Brain microvascular endothelial cell (primary cell): Measurements from ENCODE around the gene STIMATE.

ENCODE experiments used
- DNase-seq: peaks from one replicate; pipeline ENCODE4 v3.0.0-alpha.2; 2020
- H3K27ac ChIP-seq: fragments of 250-450 bp; sonication (Bioruptor Pico); 2 replicates; pipeline ENCODE4 v1.5.1; 2020; ENCODE audit warnings: mild to moderate bottlenecking, moderate library complexity
- H3K27me3 ChIP-seq: fragments of 250-450 bp; sonication (Bioruptor Pico); replicated peaks from 2 replicates; pipeline ENCODE4 v1.5.1; 2020; ENCODE audit warnings: mild to moderate bottlenecking
- H3K36me3 ChIP-seq: fragments of 250-450 bp; sonication (Bioruptor Pico); replicated peaks from 2 replicates; pipeline ENCODE4 v1.5.1; 2020; ENCODE audit warnings: mild to moderate bottlenecking
- H3K4me3 ChIP-seq: 2 replicates; pipeline ENCODE4 v1.5.1; 2011; ENCODE audit warnings: low read depth, mild to moderate bottlenecking, control low read depth, low read length, moderate library complexity
- in situ Hi-C: cut with HindIII; loops from 2 replicates; pipeline ENCODE4 v1.10.0; 2017; ENCODE audit warnings: low sequenced_read_pairs, low pct_ligation_motif_present
- TF ChIP-seq, protein P1 (sequence below): IDR thresholded peaks from 2 replicates; pipeline ENCODE4 v1.5.1; 2011; ENCODE audit warnings: low read depth, mild to moderate bottlenecking, moderate library complexity, low read length, control low read depth, inconsistent platforms; ENCODE audit errors: missing control alignments

Gene STIMATE

DNA sequence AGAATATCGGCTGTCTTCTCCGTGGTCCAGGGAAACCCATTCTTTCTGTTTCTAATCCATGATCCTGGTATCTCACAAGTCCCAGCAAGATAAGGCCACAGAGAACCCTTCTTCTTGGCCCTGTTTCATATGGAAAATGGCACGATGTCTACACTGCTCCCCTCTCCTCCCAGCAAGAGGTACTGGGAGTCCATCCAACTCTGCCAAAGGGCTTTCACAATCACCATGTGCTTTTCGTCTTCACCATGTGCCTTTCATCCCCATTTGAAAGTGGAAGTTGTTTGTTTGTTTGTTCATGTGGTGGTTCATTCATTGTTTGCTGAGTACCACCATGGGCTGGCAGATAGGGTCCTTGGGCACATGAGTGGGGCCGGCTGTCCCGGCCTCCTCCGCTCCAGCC lies 97.3 kb downstream of the STIMATE start:
- TF ChIP-seq, protein P1, sequence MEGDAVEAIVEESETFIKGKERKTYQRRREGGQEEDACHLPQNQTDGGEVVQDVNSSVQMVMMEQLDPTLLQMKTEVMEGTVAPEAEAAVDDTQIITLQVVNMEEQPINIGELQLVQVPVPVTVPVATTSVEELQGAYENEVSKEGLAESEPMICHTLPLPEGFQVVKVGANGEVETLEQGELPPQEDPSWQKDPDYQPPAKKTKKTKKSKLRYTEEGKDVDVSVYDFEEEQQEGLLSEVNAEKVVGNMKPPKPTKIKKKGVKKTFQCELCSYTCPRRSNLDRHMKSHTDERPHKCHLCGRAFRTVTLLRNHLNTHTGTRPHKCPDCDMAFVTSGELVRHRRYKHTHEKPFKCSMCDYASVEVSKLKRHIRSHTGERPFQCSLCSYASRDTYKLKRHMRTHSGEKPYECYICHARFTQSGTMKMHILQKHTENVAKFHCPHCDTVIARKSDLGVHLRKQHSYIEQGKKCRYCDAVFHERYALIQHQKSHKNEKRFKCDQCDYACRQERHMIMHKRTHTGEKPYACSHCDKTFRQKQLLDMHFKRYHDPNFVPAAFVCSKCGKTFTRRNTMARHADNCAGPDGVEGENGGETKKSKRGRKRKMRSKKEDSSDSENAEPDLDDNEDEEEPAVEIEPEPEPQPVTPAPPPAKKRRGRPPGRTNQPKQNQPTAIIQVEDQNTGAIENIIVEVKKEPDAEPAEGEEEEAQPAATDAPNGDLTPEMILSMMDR = no peak
- H3K36me3 ChIP-seq = no peaks in the 10 kb centered on the region
- no peak overlapping the region for H3K27ac ChIP-seq
- no peak overlapping the region for H3K4me3 ChIP-seq
- in situ Hi-C loops = no loop called here
- no peaks in the 10 kb centered on the region for H3K27me3 ChIP-seq
- no peak for DNase-seq

DNA sequence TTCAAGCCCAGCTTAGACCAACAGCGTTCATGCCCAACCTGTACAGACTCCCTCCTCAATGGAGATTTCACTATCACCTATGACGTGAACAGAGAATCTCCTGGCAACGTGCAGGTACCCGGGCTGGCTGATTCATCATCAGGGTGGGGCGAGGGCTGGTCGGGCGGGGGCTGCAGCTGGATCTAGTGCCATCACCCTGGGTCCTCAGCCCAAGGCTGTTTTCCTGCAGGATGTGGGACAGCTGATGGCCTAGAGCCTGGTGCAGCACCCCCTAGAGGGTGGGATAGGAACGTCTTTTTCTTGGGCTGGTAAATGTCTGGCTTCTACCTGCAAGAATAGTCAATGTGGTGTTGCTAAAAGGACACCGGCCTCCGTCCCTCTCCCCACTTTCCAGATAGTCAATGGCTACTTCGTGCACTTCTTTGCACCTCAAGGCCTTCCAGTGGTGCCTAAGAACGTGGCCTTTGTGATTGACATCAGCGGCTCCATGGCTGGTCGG lies 98.3 kb downstream of the STIMATE start:
- Histone ChIP-seq H3K4me3 (no peak overlapping the region), H3K27me3 (no peaks in the 10 kb centered on the region), H3K27ac (no peak overlapping the region), H3K36me3 (no peaks in the 10 kb centered on the region)
- DNase-seq = no peak
- TF ChIP-seq, protein P1 = peak; percentile 71
- in situ Hi-C loops = no loop called here

DNA sequence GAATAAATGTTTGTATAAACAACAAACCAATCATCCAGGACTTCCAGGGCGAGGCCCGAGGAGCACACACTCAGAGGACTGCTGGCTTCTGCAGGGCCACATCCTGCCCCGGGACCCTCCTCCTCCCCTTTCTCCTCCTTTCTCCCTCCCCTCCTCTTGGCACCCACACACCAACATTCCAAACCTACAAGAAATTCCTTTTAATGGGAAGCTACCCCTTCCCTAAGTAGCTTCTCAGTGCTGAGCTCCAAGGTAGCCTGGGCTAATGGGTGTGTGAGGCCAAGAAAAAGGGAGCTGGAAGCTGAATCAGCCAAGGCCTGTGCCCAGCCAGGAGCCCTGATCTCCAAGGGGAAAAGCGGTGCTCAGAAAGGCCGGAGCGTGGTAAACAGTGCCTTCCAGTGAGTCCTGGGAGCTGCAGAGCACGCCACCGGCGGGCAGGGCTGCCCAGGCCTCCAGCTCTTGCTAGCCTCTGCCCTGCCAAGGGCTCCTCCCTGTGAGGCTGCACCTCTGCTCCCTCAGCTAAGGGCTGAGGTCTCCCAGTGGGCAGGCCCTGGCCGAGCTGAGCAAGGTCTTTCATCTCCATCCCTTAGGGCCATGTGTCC lies 98.9 kb downstream of the STIMATE start:
- TF ChIP-seq, protein P1 = no peak
- Histone ChIP-seq H3K27ac (no peak overlapping the region), H3K4me3 (no peak overlapping the region), H3K27me3 (no peaks in the 10 kb centered on the region), H3K36me3 (no peaks in the 10 kb centered on the region)
- DNase-seq = no peak
- in situ Hi-C loops = no loop called here

DNA sequence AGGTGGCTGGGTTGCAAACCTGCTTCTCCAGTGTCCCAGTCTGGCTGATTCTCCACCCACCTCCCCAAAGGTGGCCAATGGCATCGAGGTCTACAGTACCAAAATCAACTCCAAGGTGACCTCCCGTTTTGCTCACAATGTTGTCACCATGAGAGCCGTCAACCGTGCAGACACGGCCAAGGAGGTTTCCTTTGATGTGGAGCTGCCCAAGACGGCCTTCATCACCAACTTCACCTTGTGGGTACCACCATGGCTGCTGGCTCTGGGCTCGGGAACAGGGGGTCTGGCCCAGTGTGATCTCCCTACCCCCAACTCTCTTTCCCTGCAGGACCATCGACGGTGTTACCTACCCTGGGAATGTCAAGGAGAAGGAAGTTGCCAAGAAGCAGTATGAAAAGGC lies 100.9 kb downstream of the STIMATE start:
- Histone ChIP-seq H3K4me3 (no peak overlapping the region), H3K27me3 (no peaks in the 10 kb centered on the region), H3K36me3 (no peaks in the 10 kb centered on the region), H3K27ac (no peak overlapping the region)
- TF ChIP-seq, protein P1 = no peak
- in situ Hi-C loops = no loop called here
- DNase-seq = no peak

DNA sequence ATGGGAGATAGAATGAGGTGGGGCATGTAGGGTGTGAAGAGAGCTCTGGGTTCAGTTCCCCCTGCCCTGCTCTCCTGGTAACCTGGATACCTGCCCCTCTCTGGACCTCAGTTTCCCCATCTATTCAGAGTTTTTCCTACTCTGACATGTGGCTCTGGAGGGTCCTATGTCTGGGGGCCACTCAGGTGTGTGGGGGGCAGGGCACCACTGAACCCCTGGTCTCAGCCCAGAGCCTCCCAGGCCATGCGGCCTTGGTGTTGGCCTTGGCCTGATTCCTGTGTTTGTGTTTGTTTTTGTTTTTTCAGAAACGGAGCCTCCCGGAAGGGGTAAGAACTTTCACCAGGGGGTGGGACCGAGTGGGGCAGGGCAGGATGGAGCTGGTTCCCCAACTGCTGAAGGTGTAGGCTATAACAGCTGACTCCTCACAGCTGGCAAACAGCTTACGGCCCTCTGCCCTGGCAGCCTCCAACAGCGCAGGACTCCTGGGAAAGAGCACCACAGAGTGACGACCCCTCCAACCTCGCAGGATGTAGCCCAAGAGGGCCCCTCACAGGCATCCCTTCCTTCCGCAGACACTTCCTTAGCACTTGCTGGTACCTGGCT lies 101.9 kb downstream of the STIMATE start:
- Histone ChIP-seq H3K4me3 (no peak overlapping the region), H3K27ac (no peak overlapping the region), H3K27me3 (no peaks in the 10 kb centered on the region), H3K36me3 (no peaks in the 10 kb centered on the region)
- TF ChIP-seq, protein P1 = no peak
- DNase-seq = no peak
- in situ Hi-C loops = no loop called here
